Measurements from ENCODE around the gene MYRIP.

The MYRIP gene

GRCh38 chr3:40306336-40306735 lies 496.9 kb downstream of the MYRIP start:
- Histone ChIP-seq H3K27ac (ENCODE audit: low read depth, low read length) (no peak overlapping the region), H3K9me2 (replicated peaks; ENCODE audit: control insufficient read depth, low read length) (no peaks in the 10 kb centered on the region)

GRCh38 chr3:40307176-40307575 lies 497.8 kb downstream of the MYRIP start:
- Histone ChIP-seq H3K27ac (ENCODE audit: low read depth, low read length) (no peak overlapping the region), H3K9me3 (ENCODE audit: control insufficient read depth, insufficient read depth, low read length) (no peaks in the 10 kb centered on the region), H3K4me2 (ENCODE audit: low read length) (no peak overlapping the region), H3K9me2 (replicated peaks; ENCODE audit: control insufficient read depth, low read length) (no peaks in the 10 kb centered on the region), H3K27me3 (ENCODE audit: control insufficient read depth, low read length) (no peaks in the 10 kb centered on the region), H3K79me2 (ENCODE audit: control insufficient read depth, low read length) (peaks cover 27% of the 10 kb centered on the region), H3K4me3 (ENCODE audit: low read length) (no peak overlapping the region), H3K4me1 (ENCODE audit: control insufficient read depth, low read length) (peaks cover 24% of the 10 kb centered on the region), H3F3A (ENCODE audit: control insufficient read depth, insufficient read depth) (no peaks in the 10 kb centered on the region), H4K20me1 (ENCODE audit: control insufficient read depth, insufficient read depth, low read depth, low read length) (no peaks in the 10 kb centered on the region), H3K36me3 (ENCODE audit: control insufficient read depth, low read length) (peaks cover 23% of the 10 kb centered on the region)
- TF ChIP-seq, protein P1, sequence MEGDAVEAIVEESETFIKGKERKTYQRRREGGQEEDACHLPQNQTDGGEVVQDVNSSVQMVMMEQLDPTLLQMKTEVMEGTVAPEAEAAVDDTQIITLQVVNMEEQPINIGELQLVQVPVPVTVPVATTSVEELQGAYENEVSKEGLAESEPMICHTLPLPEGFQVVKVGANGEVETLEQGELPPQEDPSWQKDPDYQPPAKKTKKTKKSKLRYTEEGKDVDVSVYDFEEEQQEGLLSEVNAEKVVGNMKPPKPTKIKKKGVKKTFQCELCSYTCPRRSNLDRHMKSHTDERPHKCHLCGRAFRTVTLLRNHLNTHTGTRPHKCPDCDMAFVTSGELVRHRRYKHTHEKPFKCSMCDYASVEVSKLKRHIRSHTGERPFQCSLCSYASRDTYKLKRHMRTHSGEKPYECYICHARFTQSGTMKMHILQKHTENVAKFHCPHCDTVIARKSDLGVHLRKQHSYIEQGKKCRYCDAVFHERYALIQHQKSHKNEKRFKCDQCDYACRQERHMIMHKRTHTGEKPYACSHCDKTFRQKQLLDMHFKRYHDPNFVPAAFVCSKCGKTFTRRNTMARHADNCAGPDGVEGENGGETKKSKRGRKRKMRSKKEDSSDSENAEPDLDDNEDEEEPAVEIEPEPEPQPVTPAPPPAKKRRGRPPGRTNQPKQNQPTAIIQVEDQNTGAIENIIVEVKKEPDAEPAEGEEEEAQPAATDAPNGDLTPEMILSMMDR (IDR thresholded peaks at IDR 0.05; ENCODE audit: low read depth, low read length, poor library complexity, severe bottlenecking): no peak
- TF ChIP-seq EZH2phosphoT487 (IDR thresholded peaks at IDR 0.05; ENCODE audit: borderline replicate concordance, low read length): no peak

More at GRCh38 chr3:40306336-40306735, 496.9 kb downstream of the MYRIP start:
- Histone ChIP-seq H3K27me3 (ENCODE audit: control insufficient read depth, low read length) (no peaks in the 10 kb centered on the region), H3K9me3 (ENCODE audit: control insufficient read depth, insufficient read depth, low read length) (no peaks in the 10 kb centered on the region), H3K36me3 (ENCODE audit: control insufficient read depth, low read length) (peaks cover 15% of the 10 kb centered on the region), H3F3A (ENCODE audit: control insufficient read depth, insufficient read depth) (no peaks in the 10 kb centered on the region), H3K79me2 (ENCODE audit: control insufficient read depth, low read length) (peaks cover 22% of the 10 kb centered on the region), H3K4me1 (ENCODE audit: control insufficient read depth, low read length) (peaks cover 16% of the 10 kb centered on the region), H3K4me2 (ENCODE audit: low read length) (no peak overlapping the region), H4K20me1 (ENCODE audit: control insufficient read depth, insufficient read depth, low read depth, low read length) (no peaks in the 10 kb centered on the region), H3K4me3 (ENCODE audit: low read length) (no peak overlapping the region)
- TF ChIP-seq EZH2phosphoT487 (IDR thresholded peaks at IDR 0.05; ENCODE audit: borderline replicate concordance, low read length): no peak
- TF ChIP-seq, protein P1 (IDR thresholded peaks at IDR 0.05; ENCODE audit: low read depth, low read length, poor library complexity, severe bottlenecking): no peak

- 0 out of 2 replicates have a peak, but pooled peaks cover 3% of the 10 kb centered on the region for H3F3A ChIP-seq (ENCODE audit: control insufficient read depth, insufficient read depth)
Measured at GRCh38 chr3:40308725-40309417, 499.5 kb downstream of the MYRIP start.

More at GRCh38 chr3:40308725-40309417, 499.5 kb downstream of the MYRIP start:
- Histone ChIP-seq H4K20me1 (ENCODE audit: control insufficient read depth, insufficient read depth, low read depth, low read length) (no peaks in the 10 kb centered on the region), H3K9me3 (ENCODE audit: control insufficient read depth, insufficient read depth, low read length) (no peaks in the 10 kb centered on the region), H3K79me2 (ENCODE audit: control insufficient read depth, low read length) (peaks cover 30% of the 10 kb centered on the region), H3K36me3 (ENCODE audit: control insufficient read depth, low read length) (peaks cover 40% of the 10 kb centered on the region), H3K9me2 (replicated peaks; ENCODE audit: control insufficient read depth, low read length) (no peaks in the 10 kb centered on the region), H3K27me3 (ENCODE audit: control insufficient read depth, low read length) (no peaks in the 10 kb centered on the region), H3K4me1 (ENCODE audit: control insufficient read depth, low read length) (peaks cover 24% of the 10 kb centered on the region), H3K27ac (ENCODE audit: low read depth, low read length) (peak overlapping the region; percentile 19; the same call in 1 of the 2 replicates), H3K4me2 (ENCODE audit: low read length) (peak overlapping the region; percentile 91), H3K4me3 (ENCODE audit: low read length) (peak overlapping the region; percentile 89)
- TF ChIP-seq, protein P1 (IDR thresholded peaks at IDR 0.05; ENCODE audit: low read depth, low read length, poor library complexity, severe bottlenecking): no peak
- TF ChIP-seq EZH2phosphoT487 (IDR thresholded peaks at IDR 0.05; ENCODE audit: borderline replicate concordance, low read length): no peak

Data from DOHH2 (cell line).